SK-N-SH (cell line): Measurements from ENCODE around the gene CDRT15. TPM values are rescaled to one million over a fixed set of nuclear protein-coding genes. Genes with fewer than 3 reads are reported as not detected.

Experiments
- CTCF ChIA-PET: fragments of 300-600, 350-600 bp; formaldehyde crosslinking; extraction: SDS; loops from one replicate; lab custom pipeline; 2021; lab: Yijun Ruan, JAX
- POLR2A ChIA-PET: fragments of 350-600 bp; sonication (Branson Sonifier 250); formaldehyde crosslinking; extraction: SDS; loops from one replicate; lab custom pipeline; 2020; ENCODE audit warnings: antibody characterized with exemption, inconsistent platforms; lab: Yijun Ruan, JAX
- DNase-seq: peaks from one replicate; pipeline ENCODE4 v3.0.0; 2012
- H2AFZ ChIP-seq: fragments of 200-600 bp; sonication (generic); 2 replicates; pipeline ENCODE4 v1.8.1; 2016; ENCODE audit warnings: antibody characterized with exemption, mild to moderate bottlenecking, low read depth
- H3F3A ChIP-seq: fragments of 200-600 bp; sonication (generic); replicated peaks from 2 replicates; pipeline ENCODE3; 2016; ENCODE audit warnings: antibody characterized with exemption, mild to moderate bottlenecking; ENCODE audit not compliant: insufficient read depth
- H3K27ac ChIP-seq, 2 experiments: fragments of 200-500 bp in 1 of 2; fragments of 200-600 bp in 1 of 2; sonication (Bioruptor generic) in 1 of 2; sonication (generic), shearing (Covaris generic) in 1 of 2; 2 replicates each; pipeline versions ENCODE4 v1.5.1 to v1.6.1; 2014 to 2016; ENCODE audit warnings: low read depth in 2 of 2, inconsistent platforms in 1 of 2, low read length in 1 of 2, mild to moderate bottlenecking in 1 of 2, mixed read lengths in 1 of 2
- H3K27me3 ChIP-seq: fragments of 200-600 bp; sonication (generic), shearing (Covaris generic); 2 replicates; pipeline ENCODE4 v1.6.1; 2016; ENCODE audit warnings: mixed run types; ENCODE audit not compliant: insufficient read depth
- H3K36me3 ChIP-seq, 2 experiments: fragments of 200-500 bp in 1 of 2; fragments of 200-600 bp in 1 of 2; sonication (Bioruptor generic) in 1 of 2; sonication (generic) in 1 of 2; replicated peaks in 1 of 2; 2 replicates each; pipeline versions ENCODE3 to v1.5.1; 2014 to 2016; ENCODE audit warnings: low read length in 1 of 2, mild to moderate bottlenecking in 1 of 2; ENCODE audit not compliant: insufficient read depth in 2 of 2, control insufficient read depth in 1 of 2
- H3K4me1 ChIP-seq, 2 experiments: fragments of 200-500 bp in 1 of 2; fragments of 200-600 bp in 1 of 2; sonication (Bioruptor generic) in 1 of 2; sonication (generic), shearing (Covaris generic) in 1 of 2; 2 replicates each; pipeline versions ENCODE4 v1.5.1 to v1.6.1; 2014 to 2016; ENCODE audit warnings: low read depth in 1 of 2, low read length in 1 of 2, mixed run types in 1 of 2; ENCODE audit not compliant: insufficient read depth in 2 of 2, control insufficient read depth in 1 of 2
- H3K4me2 ChIP-seq: fragments of 200-600 bp; sonication (generic), shearing (Covaris generic); 2 replicates; pipeline ENCODE4 v1.6.1; 2017; ENCODE audit warnings: mixed run types
- H3K4me3 ChIP-seq, 2 experiments: fragments of 200-500 bp in 1 of 2; fragments of 200-600 bp in 1 of 2; sonication (Bioruptor generic) in 1 of 2; sonication (generic), shearing (Covaris generic) in 1 of 2; 2 replicates each; pipeline versions ENCODE4 v1.5.1 to v1.8.1; 2014 to 2016; ENCODE audit warnings: low read depth in 2 of 2, inconsistent platforms in 1 of 2, low read length in 1 of 2, mild to moderate bottlenecking in 1 of 2, mixed read lengths in 1 of 2, moderate library complexity in 1 of 2
- H3K79me2 ChIP-seq: fragments of 200-600 bp; sonication (generic); 2 replicates; pipeline ENCODE4 v1.8.1; 2017; ENCODE audit warnings: mild to moderate bottlenecking; ENCODE audit not compliant: insufficient read depth
- H3K9ac ChIP-seq: fragments of 200-600 bp; sonication (generic); 2 replicates; pipeline ENCODE4 v1.6.1; 2017; ENCODE audit warnings: mixed run types
- H3K9me2 ChIP-seq: fragments of 200-600 bp; sonication (generic); 2 replicates; pipeline ENCODE4 v1.6.1; 2017; ENCODE audit warnings: mixed run types
- H3K9me3 ChIP-seq: fragments of 200-600 bp; sonication (generic); 2 replicates; pipeline ENCODE4 v1.6.1; 2017; ENCODE audit warnings: mixed run types, mild to moderate bottlenecking, moderate library complexity
- H4K20me1 ChIP-seq: fragments of 200-600 bp; sonication (generic); 2 replicates; pipeline ENCODE4 v1.6.1; 2017; ENCODE audit warnings: mild to moderate bottlenecking, mixed run types; ENCODE audit not compliant: insufficient read depth
- CHD2 ChIP-seq: fragments of 150-350 bp; IDR thresholded peaks from 2 replicates; pipeline ENCODE4 v1.6.1; 2018; ENCODE audit warnings: low read length; ENCODE audit not compliant: partially characterized antibody
- CTCF ChIP-seq: fragments of 200-600 bp; sonication (generic); IDR thresholded peaks from 2 replicates; pipeline ENCODE4 v1.6.1; 2017; ENCODE audit warnings: antibody characterized with exemption, mild to moderate bottlenecking, moderate library complexity
- ELF1 ChIP-seq: IDR thresholded peaks from 2 replicates; pipeline ENCODE4 v1.4.0; 2012
- EP300 ChIP-seq, 2 experiments: IDR thresholded peaks; 2 replicates each; pipeline versions ENCODE4 v1.4.0 to v1.6.1; 2012; ENCODE audit warnings: borderline replicate concordance in 1 of 2, low read depth in 1 of 2, low read length in 1 of 2
- EZH2phosphoT487 ChIP-seq: fragments of 200-600 bp; sonication (generic); IDR thresholded peaks from 2 replicates; pipeline ENCODE4 v1.6.1; 2017; ENCODE audit warnings: low read depth, mixed run types, mild to moderate bottlenecking, antibody characterized with exemption, moderate library complexity, borderline replicate concordance
- FOSL2 ChIP-seq: IDR thresholded peaks from 2 replicates; pipeline ENCODE4 v1.4.0; 2012; ENCODE audit warnings: low read depth, mild to moderate bottlenecking, moderate library complexity, borderline replicate concordance
- FOXJ3 ChIP-seq: sonication (generic); formaldehyde crosslinking; IDR thresholded peaks from 2 replicates; pipeline ENCODE4 v1.5.1; 2020; ENCODE audit warnings: mild to moderate bottlenecking, missing genetic modification reagents
- MAX ChIP-seq: IDR thresholded peaks from 2 replicates; pipeline ENCODE4 v1.4.0; 2012; ENCODE audit warnings: low read depth
- MEF2A ChIP-seq: IDR thresholded peaks from 2 replicates; pipeline ENCODE4 v1.4.0; 2012; ENCODE audit warnings: low read depth, borderline replicate concordance
- PBX3 ChIP-seq: IDR thresholded peaks from 2 replicates; pipeline ENCODE4; 2012
- REST ChIP-seq: IDR thresholded peaks from 2 replicates; pipeline ENCODE4 v1.6.1; 2012; ENCODE audit warnings: mild to moderate bottlenecking, low read depth, low read length, moderate library complexity
- RFX5 ChIP-seq: IDR thresholded peaks from 2 replicates; pipeline ENCODE4 v1.6.1; 2012; ENCODE audit warnings: mild to moderate bottlenecking, improper control_type of control experiment, low read length
- RXRA ChIP-seq: IDR thresholded peaks from 2 replicates; pipeline ENCODE4 v1.4.0; 2012; ENCODE audit warnings: low read depth, mild to moderate bottlenecking, borderline replicate concordance
- SMC3 ChIP-seq: IDR thresholded peaks from 2 replicates; pipeline ENCODE4 v1.6.1; 2012; ENCODE audit warnings: low read depth, low read length, improper control_type of control experiment
- TCF12 ChIP-seq: IDR thresholded peaks from 2 replicates; pipeline ENCODE4 v1.4.0; 2012
- TEAD4 ChIP-seq: IDR thresholded peaks from 2 replicates; pipeline ENCODE4 v1.4.0; 2012; ENCODE audit warnings: mild to moderate bottlenecking, borderline replicate concordance; ENCODE audit not compliant: insufficient read depth
- WGBS: methylation state at CpG from one replicate; pipeline ENCODE4 v1.1.6; 2017; ENCODE audit warnings: low lambda C conversion rate; 5-methylcytosine and 5-hydroxymethylcytosine counted together
- polyA plus RNA-seq, 3 experiments: library from polyadenylated mRNA; depleted of rRNA; stranded (reverse); fragments of >200 nt; gene quantifications; 2 replicates each; pipeline ENCODE4 v1.2.3, GENCODE V29; 2012

CDRT15 gene
- polyA plus RNA-seq, 1 of the 3 experiments (the other 2 are of a cell fraction): not detected

- no peaks in the 10 kb centered on the region for H4K20me1 ChIP-seq
- 97% methylated on average over 4 of the region's 4 CpGs for WGBS
- CTCF ChIA-PET: no interaction called here
- no peaks in the 10 kb centered on the region for H3K9me3 ChIP-seq
- no peak overlapping the region for H3K9ac ChIP-seq
- POLR2A ChIA-PET: no interaction called here
- no peak overlapping the region; a peak in 1 of 4 replicates for H3K4me3 ChIP-seq
- no peak overlapping the region for H2AFZ ChIP-seq
- H3K4me2 ChIP-seq: no peak overlapping the region
- TF ChIP-seq TCF12: no peak
- TF ChIP-seq RFX5: no peak
- TF ChIP-seq EP300 (IDR thresholded peaks at IDR 0.05; ENCODE audit: borderline replicate concordance in 1 of 2, low read depth in 1 of 2, low read length in 1 of 2): no peak
- no peak for TF ChIP-seq TEAD4
- TF ChIP-seq FOSL2: no peak
- no peak for TF ChIP-seq FOXJ3 (CRISPR knock-in tag)
- TF ChIP-seq CHD2: no peak
- TF ChIP-seq EZH2phosphoT487: no peak
- no peak for TF ChIP-seq PBX3
- TF ChIP-seq MEF2A: no peak
- no peak for TF ChIP-seq RXRA
- TF ChIP-seq CTCF: no peak
- peaks cover 0 to 17% of the 10 kb centered on the region in 2 experiments for H3K36me3 ChIP-seq
- no peaks in the 10 kb centered on the region for H3K79me2 ChIP-seq
- no peaks in the 10 kb centered on the region for H3F3A ChIP-seq
- H3K27me3 ChIP-seq: no peaks in the 10 kb centered on the region
- no peaks in the 10 kb centered on the region for H3K9me2 ChIP-seq
- DNase-seq: no peak
- H3K4me1 ChIP-seq: no peaks in the 10 kb centered on the region
- no peak overlapping the region for H3K27ac ChIP-seq
Observed at GRCh38 chr17:14211246-14211645, 25.4 kb downstream of the CDRT15 start.

GRCh38 chr17:14209215-14209614 is 27.4 kb downstream of the CDRT15 start:
- Histone ChIP-seq H3K4me2 (no peak overlapping the region), H3F3A (no peaks in the 10 kb centered on the region), H3K27ac (no peak overlapping the region), H3K9me2 (no peaks in the 10 kb centered on the region), H4K20me1 (no peaks in the 10 kb centered on the region), H3K36me3 (peaks cover 0 to 19% of the 10 kb centered on the region in 2 experiments), H3K27me3 (no peaks in the 10 kb centered on the region), H3K79me2 (no peaks in the 10 kb centered on the region), H3K4me3 (no peak overlapping the region), H2AFZ (no peak overlapping the region), H3K4me1 (no peaks in the 10 kb centered on the region), H3K9me3 (no peaks in the 10 kb centered on the region), H3K9ac (no peak overlapping the region)
- DNase-seq: no peak
- TF ChIP-seq TEAD4 (no peak), ELF1 (no peak), CHD2 (no peak), CTCF (no peak), EP300 (IDR thresholded peaks at IDR 0.05; ENCODE audit: borderline replicate concordance in 1 of 2, low read depth in 1 of 2, low read length in 1 of 2) (no peak), REST (no peak), FOSL2 (no peak), MAX (no peak), MEF2A (no peak), SMC3 (no peak)
- CTCF ChIA-PET: no interaction called here
- 78% methylated on average over 3 of the region's 3 CpGs for WGBS
- POLR2A ChIA-PET: no interaction called here
